NCI-H1694 treated with DMSO at 0.1 percent for 48 hours (cell line): Measurements from ENCODE around the gene ACVR1B.

Experiments used
- DNase-seq: peaks from one replicate; lab custom pipeline; 2025; lab: John Stamatoyannopoulos, UW

Gene ACVR1B

GRCh38 chr12:52023182-52023975 is 71.9 kb downstream of the ACVR1B start:
- peak; percentile 32 for DNase-seq

GRCh38 chr12:52023976-52024688 is 72.6 kb downstream of the ACVR1B start:
- no peak for DNase-seq

- no peak for DNase-seq
Measured at GRCh38 chr12:52024845-52025230, 73.3 kb downstream of the ACVR1B start.

GRCh38 chr12:52026263-52026662 is 74.8 kb downstream of the ACVR1B start:
- no peak for DNase-seq

- no peak for DNase-seq
Measured at GRCh38 chr12:52027085-52027843, 75.8 kb downstream of the ACVR1B start.

GRCh38 chr12:52029685-52030084 is 78.2 kb downstream of the ACVR1B start:
- no peak for DNase-seq

GRCh38 chr12:52032446-52032803 is 80.9 kb downstream of the ACVR1B start:
- no peak for DNase-seq

GRCh38 chr12:52032804-52033445 is 81.4 kb downstream of the ACVR1B start:
- peak; percentile 84 for DNase-seq

- no peak for DNase-seq
Measured at GRCh38 chr12:52033446-52034140, 82.1 kb downstream of the ACVR1B start.

GRCh38 chr12:52035190-52035589 is 83.7 kb downstream of the ACVR1B start:
- DNase-seq: no peak

- DNase-seq: no peak
Measured at GRCh38 chr12:52035926-52036325, 84.4 kb downstream of the ACVR1B start.

GRCh38 chr12:52036587-52037171 is 85.2 kb downstream of the ACVR1B start:
- DNase-seq: no peak

- DNase-seq: no peak
Measured at GRCh38 chr12:52037248-52037861, 85.9 kb downstream of the ACVR1B start.

- no peak for DNase-seq
Measured at GRCh38 chr12:52038447-52038846, 86.9 kb downstream of the ACVR1B start.

GRCh38 chr12:52041035-52041434 is 89.5 kb downstream of the ACVR1B start:
- DNase-seq: no peak

GRCh38 chr12:52041695-52042123 is 90.2 kb downstream of the ACVR1B start:
- no peak for DNase-seq

GRCh38 chr12:52042706-52043385 is 91.3 kb downstream of the ACVR1B start:
- DNase-seq: no peak

GRCh38 chr12:52043386-52044212 is 92.1 kb downstream of the ACVR1B start:
- no peak for DNase-seq

- no peak for DNase-seq
Measured at GRCh38 chr12:52044292-52044983, 92.9 kb downstream of the ACVR1B start.
